Progenitor cell of endocrine pancreas (in vitro differentiated cells): ENCODE data around the gene SHCBP1. TPM values are rescaled to one million over a fixed set of nuclear protein-coding genes. Genes with fewer than 3 reads are reported as not detected.

Experiments used
- DNase-seq: peaks from one replicate; pipeline ENCODE4 v3.0.0; 2021; ENCODE audit warnings: low spot score; ENCODE audit not compliant: unreplicated experiment
- H3K27ac Mint-ChIP-seq: 2 replicates; pipeline ENCODE4 v1.8.0; 2021; ENCODE audit warnings: mild to moderate bottlenecking, moderate library complexity, mixed read lengths
- H3K27me3 Mint-ChIP-seq: 2 replicates; pipeline ENCODE4 v1.8.0; 2021; ENCODE audit warnings: mixed read lengths
- H3K36me3 Mint-ChIP-seq: 2 replicates; pipeline ENCODE4 v1.8.0; 2022; ENCODE audit warnings: mixed read lengths; ENCODE audit not compliant: insufficient read depth
- H3K4me1 Mint-ChIP-seq: 2 replicates; pipeline ENCODE4 v1.8.0; 2021; ENCODE audit warnings: low read depth, mixed read lengths
- H3K4me3 Mint-ChIP-seq: 2 replicates; pipeline ENCODE4 v1.8.0; 2021; ENCODE audit warnings: low read depth, mild to moderate bottlenecking, moderate library complexity, mixed read lengths
- H3K9me3 Mint-ChIP-seq: 2 replicates; pipeline ENCODE4 v1.8.0; 2021; ENCODE audit warnings: low read depth, mixed read lengths
- total RNA-seq: library from RNA; stranded (reverse); gene quantifications from 2 replicates; pipeline ENCODE4 v1.2.1, GENCODE V29; 2021
- TF ChIP-seq, protein P1 (sequence below): fragments of 200-600 bp; sonication (generic); IDR thresholded peaks from one replicate; pipeline ENCODE4 v1.5.0; 2021; ENCODE audit warnings: antibody characterized with exemption, mild to moderate bottlenecking; ENCODE audit not compliant: unreplicated experiment

The SHCBP1 gene
- total RNA-seq, 1 donor from 2014 or later, result 8.3 TPM

DNA sequence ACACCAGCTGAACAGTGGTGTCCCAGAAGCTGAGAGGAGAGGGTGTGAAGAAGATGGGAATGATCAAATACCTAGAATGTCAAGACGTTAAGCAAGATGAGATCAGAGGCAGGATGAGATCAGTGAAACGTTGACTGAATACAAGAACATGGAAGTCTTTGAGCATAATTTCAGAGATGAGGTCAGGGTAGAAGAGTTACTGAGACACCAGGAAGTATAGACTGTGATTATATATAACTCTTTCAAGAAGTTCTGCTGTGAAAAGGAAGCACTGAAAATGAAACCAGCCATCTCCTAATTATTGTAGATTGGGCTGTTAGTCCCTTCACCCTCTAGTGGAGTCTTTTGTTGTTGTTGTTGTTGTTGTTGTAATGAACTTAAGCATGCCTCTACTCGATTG is 9.1 kb downstream of the SHCBP1 start:
- Mint-ChIP-seq H3K9me3 (no peaks in the 10 kb centered on the region), H3K27ac (no peak overlapping the region), H3K4me3 (no peak overlapping the region), H3K36me3 (peaks cover 11% of the 10 kb centered on the region), H3K4me1 (no peaks in the 10 kb centered on the region), H3K27me3 (no peaks in the 10 kb centered on the region)
- DNase-seq, result no peak
- TF ChIP-seq, protein P1, sequence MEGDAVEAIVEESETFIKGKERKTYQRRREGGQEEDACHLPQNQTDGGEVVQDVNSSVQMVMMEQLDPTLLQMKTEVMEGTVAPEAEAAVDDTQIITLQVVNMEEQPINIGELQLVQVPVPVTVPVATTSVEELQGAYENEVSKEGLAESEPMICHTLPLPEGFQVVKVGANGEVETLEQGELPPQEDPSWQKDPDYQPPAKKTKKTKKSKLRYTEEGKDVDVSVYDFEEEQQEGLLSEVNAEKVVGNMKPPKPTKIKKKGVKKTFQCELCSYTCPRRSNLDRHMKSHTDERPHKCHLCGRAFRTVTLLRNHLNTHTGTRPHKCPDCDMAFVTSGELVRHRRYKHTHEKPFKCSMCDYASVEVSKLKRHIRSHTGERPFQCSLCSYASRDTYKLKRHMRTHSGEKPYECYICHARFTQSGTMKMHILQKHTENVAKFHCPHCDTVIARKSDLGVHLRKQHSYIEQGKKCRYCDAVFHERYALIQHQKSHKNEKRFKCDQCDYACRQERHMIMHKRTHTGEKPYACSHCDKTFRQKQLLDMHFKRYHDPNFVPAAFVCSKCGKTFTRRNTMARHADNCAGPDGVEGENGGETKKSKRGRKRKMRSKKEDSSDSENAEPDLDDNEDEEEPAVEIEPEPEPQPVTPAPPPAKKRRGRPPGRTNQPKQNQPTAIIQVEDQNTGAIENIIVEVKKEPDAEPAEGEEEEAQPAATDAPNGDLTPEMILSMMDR, result no peak

DNA sequence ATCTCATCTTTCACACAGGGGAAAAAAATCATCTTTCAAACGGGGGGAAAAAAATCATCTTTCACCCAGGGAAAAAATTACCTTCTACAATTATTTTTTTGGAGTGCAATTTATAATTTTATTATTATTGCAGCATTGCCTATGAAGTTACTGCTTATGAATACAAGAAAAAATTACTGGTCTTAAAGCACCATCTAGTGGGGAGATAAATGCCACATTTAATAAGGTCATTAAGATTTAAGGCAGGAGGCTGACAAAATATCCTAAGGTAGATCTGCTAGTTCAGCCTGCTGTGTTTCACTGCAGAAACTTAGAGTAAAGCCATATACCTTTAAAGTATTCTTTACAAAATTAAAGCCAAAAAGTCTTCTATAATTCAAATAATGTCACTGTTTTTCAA is 13.7 kb downstream of the SHCBP1 start:
- no peaks in the 10 kb centered on the region for H3K4me1 Mint-ChIP-seq
- H3K27ac Mint-ChIP-seq, result no peak overlapping the region
- H3K36me3 Mint-ChIP-seq, result peaks cover 9% of the 10 kb centered on the region
- no peaks in the 10 kb centered on the region for H3K27me3 Mint-ChIP-seq
- H3K9me3 Mint-ChIP-seq, result no peaks in the 10 kb centered on the region
- H3K4me3 Mint-ChIP-seq, result no peak overlapping the region
- TF ChIP-seq, protein P1, result peak; percentile 37
- no peak for DNase-seq

DNA sequence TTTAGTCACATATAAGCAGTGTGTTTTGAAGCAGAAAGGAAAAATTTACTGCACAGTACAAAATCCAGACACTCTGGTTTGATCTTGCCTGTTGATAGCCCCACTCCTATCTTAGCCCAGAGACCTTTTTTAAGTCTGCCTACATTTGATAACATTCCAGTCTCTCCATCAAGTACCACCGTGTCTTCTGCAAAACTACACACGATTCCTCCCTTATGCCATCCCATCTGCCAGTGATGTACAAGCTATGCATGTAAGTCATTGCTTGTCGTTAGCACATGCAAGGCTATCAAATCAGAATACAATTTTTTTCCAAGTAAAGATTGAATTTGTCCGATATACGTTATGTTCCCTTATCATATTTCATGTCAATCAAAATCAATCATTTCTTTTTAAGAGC is 14.9 kb downstream of the SHCBP1 start:
- Mint-ChIP-seq H3K36me3 (peaks cover 12% of the 10 kb centered on the region), H3K27me3 (no peaks in the 10 kb centered on the region), H3K9me3 (no peaks in the 10 kb centered on the region), H3K4me1 (no peaks in the 10 kb centered on the region), H3K27ac (no peak overlapping the region), H3K4me3 (no peak overlapping the region)
- TF ChIP-seq, protein P1, result no peak
- no peak for DNase-seq

DNA sequence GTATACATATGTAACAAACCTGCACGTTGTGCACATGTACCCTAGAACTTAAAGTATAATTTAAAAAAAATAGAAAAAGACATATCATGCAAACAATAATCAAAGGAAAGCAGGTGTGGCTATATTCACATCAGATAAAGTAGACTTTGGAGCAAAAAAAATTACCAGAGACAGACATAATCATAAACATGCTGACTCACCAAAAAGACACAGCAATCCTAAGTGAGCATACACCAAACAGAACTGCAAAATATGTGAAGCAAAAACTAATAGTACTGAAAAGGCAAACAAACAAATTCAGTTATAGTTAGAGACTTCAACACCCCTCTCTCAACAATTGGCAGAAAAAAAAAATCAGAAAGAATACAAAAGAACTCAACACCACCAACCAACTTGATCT is 29.9 kb downstream of the SHCBP1 start:
- peaks cover 14% of the 10 kb centered on the region for H3K9me3 Mint-ChIP-seq
- peaks cover 29% of the 10 kb centered on the region for H3K36me3 Mint-ChIP-seq
- H3K4me3 Mint-ChIP-seq, result no peak overlapping the region
- no peak overlapping the region for H3K27ac Mint-ChIP-seq
- H3K27me3 Mint-ChIP-seq, result no peaks in the 10 kb centered on the region
- TF ChIP-seq, protein P1, result no peak
- DNase-seq, result no peak
- H3K4me1 Mint-ChIP-seq, result no peaks in the 10 kb centered on the region

DNA sequence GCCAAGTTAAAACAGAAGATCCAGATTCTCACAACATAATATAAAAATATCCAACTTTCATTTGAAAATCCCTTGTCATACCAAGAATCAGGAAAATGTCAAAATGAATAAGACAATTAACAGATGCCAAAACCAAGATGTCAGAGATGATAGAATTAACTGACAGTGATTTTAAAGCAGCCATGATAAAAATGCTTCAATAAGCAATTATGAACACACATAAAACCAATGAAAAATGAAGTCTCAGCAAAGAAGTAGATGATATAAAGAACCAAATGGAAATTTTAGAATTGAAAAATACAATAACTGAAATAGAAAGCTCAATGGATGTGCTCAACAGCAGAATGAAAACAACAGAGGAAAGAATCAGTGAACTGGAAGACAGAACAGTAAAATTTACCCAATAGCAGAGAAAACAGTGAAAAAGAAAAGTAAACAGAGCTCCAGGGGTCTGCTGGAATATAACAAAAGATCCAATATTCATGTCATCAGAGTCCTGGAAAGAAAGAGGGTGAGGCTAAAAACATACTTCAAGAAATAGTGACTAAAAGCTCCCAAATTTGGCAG is 35.1 kb downstream of the SHCBP1 start:
- no peak for DNase-seq
- Mint-ChIP-seq H3K27ac (no peak overlapping the region), H3K36me3 (peaks cover 38% of the 10 kb centered on the region), H3K9me3 (peaks cover 20% of the 10 kb centered on the region), H3K27me3 (no peaks in the 10 kb centered on the region), H3K4me3 (no peak overlapping the region), H3K4me1 (no peaks in the 10 kb centered on the region)
- TF ChIP-seq, protein P1, result no peak
